ENCODE data around the gene NKD1. TPM values are rescaled to one million over a fixed set of nuclear protein-coding genes. Genes with fewer than 3 reads are reported as not detected.

The NKD1 gene
- polyA plus RNA-seq, 3 donors, result 0.01 TPM; not detected in 2

- peaks cover 18% of the 10 kb centered on the region for H3K4me1 Mint-ChIP-seq
- WGBS (ENCODE audit: insufficient coverage), result 98% methylated on average over 61 of the region's 70 CpGs
- H3K9me3 Mint-ChIP-seq, result peaks cover 20 to 30% (median 27%) of the 10 kb centered on the region in 7 donors
- Histone ChIP-seq H3K36me3 (replicated peaks in 1 of 2; ENCODE audit: control insufficient read depth in 1 of 2, insufficient read depth in 2 of 2, low read length in 2 of 2) (peaks cover 82 to 100% of the 10 kb centered on the region in 2 donors), H3K27ac (ENCODE audit: low read depth in 1 of 2, low read length in 2 of 2) (no peak overlapping the region), H2AFZ (ENCODE audit: insufficient read depth, low read depth, low read length, poor library complexity, severe bottlenecking) (no peak overlapping the region), H3K4me2 (replicated peaks; ENCODE audit: extremely low read depth, low read length, poor library complexity, severe bottlenecking) (no peak overlapping the region), H3K4me1 (ENCODE audit: control insufficient read depth in 1 of 2, insufficient read depth in 2 of 2, low read length in 2 of 2) (peaks cover 11 to 27% of the 10 kb centered on the region in 2 donors), H3K4me3 (replicated peaks in 1 of 3; ENCODE audit: low read depth in 2 of 3, low read length in 3 of 3) (no peak overlapping the region), H3K9ac (ENCODE audit: insufficient read depth, low read length, poor library complexity, severe bottlenecking) (no peak overlapping the region), H3K27me3 (ENCODE audit: control insufficient read depth in 2 of 2, insufficient read depth in 2 of 2, low read length in 2 of 2) (no peaks in the 10 kb centered on the region), H4K20me1 (ENCODE audit: insufficient read depth, low read length) (peaks cover 64% of the 10 kb centered on the region), H3K9me3 (replicated peaks in 1 of 2; ENCODE audit: control insufficient read depth in 1 of 2, insufficient read depth in 1 of 2, low read length in 2 of 2) (peaks cover 30 to 35% of the 10 kb centered on the region in 2 donors), H3K79me2 (ENCODE audit: insufficient read depth, low read length) (peaks cover 74% of the 10 kb centered on the region)
- no peak overlapping the region for H3K4me3 Mint-ChIP-seq
- no peak for DNase-seq
- peaks cover 89 to 97% of the 10 kb centered on the region in 2 donors for H3K36me3 Mint-ChIP-seq
- TF ChIP-seq CTCF (IDR thresholded peaks at IDR 0.05), result no peak
- intact Hi-C loops (cut with micrococcal nuclease), result loop anchor here in 1 of 2 donors (5.0 kb wide), 1 partner anchor 39 kb away; no protein-coding TSS in a partner anchor
- H3K27ac Mint-ChIP-seq, result peak overlapping the region in 1 of 7 donors; percentile 68
- H3K27me3 Mint-ChIP-seq (ENCODE audit: low read depth in 3 of 3), result peaks cover 0 to 1% (median 0%) of the 10 kb centered on the region in 3 donors
Measured at GRCh38 chr16:50673496-50674275, 125.5 kb downstream of the NKD1 start.

GRCh38 chr16:50674831-50675230 is 126.6 kb downstream of the NKD1 start:
- Histone ChIP-seq H3K36me3 (replicated peaks in 1 of 2; ENCODE audit: control insufficient read depth in 1 of 2, insufficient read depth in 2 of 2, low read length in 2 of 2) (peaks cover 77 to 94% of the 10 kb centered on the region in 2 donors), H2AFZ (ENCODE audit: insufficient read depth, low read depth, low read length, poor library complexity, severe bottlenecking) (no peak overlapping the region), H3K4me3 (replicated peaks in 1 of 3; ENCODE audit: low read depth in 2 of 3, low read length in 3 of 3) (no peak overlapping the region), H3K27me3 (ENCODE audit: control insufficient read depth in 2 of 2, insufficient read depth in 2 of 2, low read length in 2 of 2) (no peaks in the 10 kb centered on the region), H3K79me2 (ENCODE audit: insufficient read depth, low read length) (peaks cover 85% of the 10 kb centered on the region), H3K4me2 (replicated peaks; ENCODE audit: extremely low read depth, low read length, poor library complexity, severe bottlenecking) (no peak overlapping the region), H3K9ac (ENCODE audit: insufficient read depth, low read length, poor library complexity, severe bottlenecking) (no peak overlapping the region), H3K27ac (ENCODE audit: low read depth in 1 of 2, low read length in 2 of 2) (no peak overlapping the region), H3K9me3 (replicated peaks in 1 of 2; ENCODE audit: control insufficient read depth in 1 of 2, insufficient read depth in 1 of 2, low read length in 2 of 2) (peaks cover 30 to 35% of the 10 kb centered on the region in 2 donors), H3K4me1 (ENCODE audit: control insufficient read depth in 1 of 2, insufficient read depth in 2 of 2, low read length in 2 of 2) (peaks cover 22 to 36% of the 10 kb centered on the region in 2 donors), H4K20me1 (ENCODE audit: insufficient read depth, low read length) (peaks cover 63% of the 10 kb centered on the region)
- intact Hi-C loops (cut with micrococcal nuclease), result loop anchor here (5.0 kb wide), 1 partner anchor 37 kb away; no protein-coding TSS in a partner anchor
- Mint-ChIP-seq H3K27ac (peak overlapping the region in 2 of 7 donors; percentile 46 to 55), H3K4me3 (no peak overlapping the region), H3K36me3 (peaks cover 89 to 97% of the 10 kb centered on the region in 2 donors), H3K4me1 (peaks cover 30% of the 10 kb centered on the region), H3K9me3 (peaks cover 20 to 30% (median 27%) of the 10 kb centered on the region in 7 donors), H3K27me3 (ENCODE audit: low read depth in 3 of 3) (no peaks in the 10 kb centered on the region)
- WGBS (ENCODE audit: insufficient coverage), result no CpG with 5 or more reads among the region's 4 CpGs
- no peak for TF ChIP-seq CTCF (IDR thresholded peaks at IDR 0.05)
- no peak for DNase-seq
